Measurements from ENCODE around the gene CREB3. TPM values are rescaled to one million over a fixed set of nuclear protein-coding genes. Genes with fewer than 3 reads are reported as not detected.
A peak's percentile ranks its signal among the peaks of the same experiment; 100 is the strongest.

Gene CREB3
- total RNA-seq, 1 donor from 2014 or later, result 35.9 TPM

DNA sequence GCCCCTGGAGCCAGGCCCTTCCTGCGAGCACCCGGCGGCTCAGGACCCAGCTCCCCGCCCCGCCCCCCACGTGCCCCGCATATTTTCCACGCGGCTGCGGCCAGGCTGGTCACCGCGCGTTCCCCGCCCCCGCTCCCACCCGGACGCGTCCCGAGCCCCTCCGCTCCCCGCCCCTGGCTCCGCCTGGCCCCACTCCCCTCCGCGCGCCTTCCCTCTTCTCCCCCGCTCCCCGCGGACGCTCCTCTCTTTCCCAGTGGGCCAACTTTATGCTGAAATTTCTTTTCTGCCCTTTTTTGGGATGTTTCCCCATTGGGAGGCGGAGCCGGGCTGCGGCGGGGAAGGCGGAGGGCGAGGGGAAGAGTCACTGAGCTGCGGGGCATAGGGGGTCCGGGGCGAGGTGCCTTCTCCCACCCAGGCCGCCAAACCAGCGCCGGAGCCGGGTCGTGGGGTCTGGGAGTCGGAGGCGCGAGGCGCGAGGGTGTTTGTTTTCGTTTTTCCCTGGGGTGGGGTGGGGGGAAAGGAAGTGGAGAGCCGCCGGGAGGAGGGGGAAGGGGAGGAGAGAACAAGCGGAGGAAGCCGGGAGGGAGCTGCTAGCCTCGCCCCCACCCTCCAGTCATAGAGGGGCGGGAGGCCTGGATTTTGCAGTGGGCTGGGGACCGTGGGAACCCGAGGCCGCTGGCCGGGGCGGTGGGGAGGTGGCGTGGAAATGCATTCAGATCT, 41.7 kb upstream of the CREB3 start:
- Mint-ChIP-seq H3K4me3 (peak overlapping the region; percentile 94), H3K4me1 (peaks cover 41% of the 10 kb centered on the region), H3K27me3 (ENCODE audit: low read depth) (no peaks in the 10 kb centered on the region), H3K9me3 (no peaks in the 10 kb centered on the region), H3K36me3 (ENCODE audit: low read depth) (peaks cover 3% of the 10 kb centered on the region), H3K27ac (ENCODE audit: unreplicated experiment) (no peak overlapping the region)
- peak; percentile 31 for DNase-seq (ENCODE audit: low read depth, low spot score)
- TF ChIP-seq, protein P1, sequence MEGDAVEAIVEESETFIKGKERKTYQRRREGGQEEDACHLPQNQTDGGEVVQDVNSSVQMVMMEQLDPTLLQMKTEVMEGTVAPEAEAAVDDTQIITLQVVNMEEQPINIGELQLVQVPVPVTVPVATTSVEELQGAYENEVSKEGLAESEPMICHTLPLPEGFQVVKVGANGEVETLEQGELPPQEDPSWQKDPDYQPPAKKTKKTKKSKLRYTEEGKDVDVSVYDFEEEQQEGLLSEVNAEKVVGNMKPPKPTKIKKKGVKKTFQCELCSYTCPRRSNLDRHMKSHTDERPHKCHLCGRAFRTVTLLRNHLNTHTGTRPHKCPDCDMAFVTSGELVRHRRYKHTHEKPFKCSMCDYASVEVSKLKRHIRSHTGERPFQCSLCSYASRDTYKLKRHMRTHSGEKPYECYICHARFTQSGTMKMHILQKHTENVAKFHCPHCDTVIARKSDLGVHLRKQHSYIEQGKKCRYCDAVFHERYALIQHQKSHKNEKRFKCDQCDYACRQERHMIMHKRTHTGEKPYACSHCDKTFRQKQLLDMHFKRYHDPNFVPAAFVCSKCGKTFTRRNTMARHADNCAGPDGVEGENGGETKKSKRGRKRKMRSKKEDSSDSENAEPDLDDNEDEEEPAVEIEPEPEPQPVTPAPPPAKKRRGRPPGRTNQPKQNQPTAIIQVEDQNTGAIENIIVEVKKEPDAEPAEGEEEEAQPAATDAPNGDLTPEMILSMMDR (conservative IDR thresholded peaks at IDR 0.05), result no peak

DNA sequence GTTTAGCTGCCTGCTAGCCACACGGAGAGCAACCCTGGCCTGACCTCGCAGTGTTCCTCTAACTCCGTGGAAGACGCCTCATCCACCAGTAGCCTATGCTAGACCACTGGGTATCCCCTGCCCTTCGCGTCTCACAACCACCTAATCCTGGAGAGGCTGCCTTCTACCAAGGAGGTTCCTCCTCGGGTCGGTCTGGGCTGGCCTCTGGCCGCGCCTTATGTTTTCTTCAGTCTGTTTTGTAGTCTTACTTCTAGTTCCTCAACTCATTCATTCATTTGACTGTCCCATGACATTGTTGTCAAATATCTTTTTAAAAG, 41.2 kb upstream of the CREB3 start:
- DNase-seq (ENCODE audit: low read depth, low spot score), result no peak
- TF ChIP-seq, protein P1 (conservative IDR thresholded peaks at IDR 0.05), result no peak
- Mint-ChIP-seq H3K27ac (ENCODE audit: unreplicated experiment) (peak overlapping the region; percentile 60), H3K36me3 (ENCODE audit: low read depth) (peaks cover 3% of the 10 kb centered on the region), H3K27me3 (ENCODE audit: low read depth) (no peaks in the 10 kb centered on the region), H3K9me3 (no peaks in the 10 kb centered on the region), H3K4me3 (peak overlapping the region; percentile 94), H3K4me1 (peaks cover 39% of the 10 kb centered on the region)

- H3K27me3 Mint-ChIP-seq (ENCODE audit: low read depth), result no peaks in the 10 kb centered on the region
- peaks cover 33% of the 10 kb centered on the region for H3K4me1 Mint-ChIP-seq
- H3K4me3 Mint-ChIP-seq, result peak overlapping the region; percentile 94
- no peak for DNase-seq (ENCODE audit: low read depth, low spot score)
- TF ChIP-seq, protein P1 (conservative IDR thresholded peaks at IDR 0.05), result no peak
- peaks cover 3% of the 10 kb centered on the region for H3K36me3 Mint-ChIP-seq (ENCODE audit: low read depth)
- no peak overlapping the region for H3K27ac Mint-ChIP-seq (ENCODE audit: unreplicated experiment)
- H3K9me3 Mint-ChIP-seq, result no peaks in the 10 kb centered on the region
Measured at GRCh38 chr9:35691757-35692301, 40.6 kb upstream of the CREB3 start.

- H3K4me3 Mint-ChIP-seq, result peak overlapping the region; percentile 56
- no peak overlapping the region for H3K27ac Mint-ChIP-seq (ENCODE audit: unreplicated experiment)
- no peak for DNase-seq (ENCODE audit: low read depth, low spot score)
- no peaks in the 10 kb centered on the region for H3K27me3 Mint-ChIP-seq (ENCODE audit: low read depth)
- peaks cover 11% of the 10 kb centered on the region for H3K4me1 Mint-ChIP-seq
- TF ChIP-seq, protein P1 (conservative IDR thresholded peaks at IDR 0.05), result no peak
- H3K9me3 Mint-ChIP-seq, result no peaks in the 10 kb centered on the region
- H3K36me3 Mint-ChIP-seq (ENCODE audit: low read depth), result peaks cover 3% of the 10 kb centered on the region
Measured at GRCh38 chr9:35695943-35696401, 36.5 kb upstream of the CREB3 start.

DNA sequence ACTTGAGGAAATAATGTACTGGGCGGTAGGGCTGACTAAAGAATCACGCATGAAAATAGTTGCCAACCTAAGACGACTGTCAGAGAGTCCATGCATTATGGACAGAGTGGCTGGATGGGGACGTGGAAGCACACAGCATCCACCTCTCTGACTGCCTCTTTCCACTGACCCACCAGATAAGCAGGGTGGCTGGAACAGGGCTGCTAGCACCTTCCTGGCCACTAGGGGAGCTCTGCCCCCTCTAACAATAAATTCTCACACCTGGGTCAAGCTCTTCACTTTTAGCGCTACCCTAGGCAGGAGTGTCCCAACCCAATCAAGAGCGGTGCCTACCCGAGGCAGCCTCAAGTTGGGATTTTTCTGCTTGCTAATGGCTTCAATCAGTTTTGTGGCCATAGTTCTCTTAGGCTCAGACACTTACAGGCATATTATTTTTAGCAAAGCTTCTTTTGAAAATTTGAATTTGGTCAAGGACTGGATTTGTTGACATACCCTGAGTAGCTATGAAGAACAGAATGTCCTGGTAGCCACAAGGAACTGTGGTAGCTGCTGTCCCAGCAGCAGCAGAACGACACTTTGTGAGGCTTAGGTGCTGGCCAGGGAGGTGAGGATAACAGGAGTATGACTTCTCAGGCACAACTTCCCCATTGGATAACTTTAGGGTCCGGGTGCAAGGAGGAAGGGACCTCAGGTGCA, 35.8 kb upstream of the CREB3 start:
- H3K27me3 Mint-ChIP-seq (ENCODE audit: low read depth), result no peaks in the 10 kb centered on the region
- peak; percentile 49 for DNase-seq (ENCODE audit: low read depth, low spot score)
- H3K4me3 Mint-ChIP-seq, result peak overlapping the region; percentile 56
- peaks cover 5% of the 10 kb centered on the region for H3K4me1 Mint-ChIP-seq
- H3K9me3 Mint-ChIP-seq, result no peaks in the 10 kb centered on the region
- H3K36me3 Mint-ChIP-seq (ENCODE audit: low read depth), result peaks cover 3% of the 10 kb centered on the region
- H3K27ac Mint-ChIP-seq (ENCODE audit: unreplicated experiment), result no peak overlapping the region
- TF ChIP-seq, protein P1 (conservative IDR thresholded peaks at IDR 0.05), result peak; percentile 84
